ENCODE results near the gene FADD. TPM values are rescaled to one million over a fixed set of nuclear protein-coding genes. Genes with fewer than 3 reads are reported as not detected.
A peak's percentile ranks its signal among the peaks of the same experiment; 100 is the strongest.

The FADD gene
- total and polyA plus RNA-seq, 8 donors: 4.0 to 20.4 (median 16.5) TPM

DNA sequence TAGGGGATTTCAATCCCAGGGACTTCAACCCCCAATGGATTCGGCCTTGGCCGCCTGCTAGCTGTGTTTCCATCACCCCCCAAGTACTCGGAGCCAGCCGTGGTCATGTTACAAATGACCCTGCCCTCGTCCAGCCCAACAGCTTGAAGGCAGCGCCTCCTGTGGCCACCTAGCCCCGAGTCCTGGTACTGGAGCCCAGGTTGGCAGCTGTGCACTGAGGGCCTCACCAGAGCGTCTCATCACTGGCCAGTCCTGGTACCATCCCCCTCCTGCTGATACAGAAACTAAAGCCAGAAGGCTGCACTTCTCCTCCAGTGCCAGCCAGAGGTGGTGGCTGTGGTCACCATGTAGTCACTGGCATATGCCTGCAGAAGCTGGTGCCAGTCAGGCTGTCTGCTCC is 44.9 kb upstream of the FADD start:
- 40 to 62% (median 57%) methylated on average over 6 to 8 of the region's 8 CpGs for WGBS, 5 donors
- peak in 1 of 2 donors; percentile 44 for DNase-seq

DNA sequence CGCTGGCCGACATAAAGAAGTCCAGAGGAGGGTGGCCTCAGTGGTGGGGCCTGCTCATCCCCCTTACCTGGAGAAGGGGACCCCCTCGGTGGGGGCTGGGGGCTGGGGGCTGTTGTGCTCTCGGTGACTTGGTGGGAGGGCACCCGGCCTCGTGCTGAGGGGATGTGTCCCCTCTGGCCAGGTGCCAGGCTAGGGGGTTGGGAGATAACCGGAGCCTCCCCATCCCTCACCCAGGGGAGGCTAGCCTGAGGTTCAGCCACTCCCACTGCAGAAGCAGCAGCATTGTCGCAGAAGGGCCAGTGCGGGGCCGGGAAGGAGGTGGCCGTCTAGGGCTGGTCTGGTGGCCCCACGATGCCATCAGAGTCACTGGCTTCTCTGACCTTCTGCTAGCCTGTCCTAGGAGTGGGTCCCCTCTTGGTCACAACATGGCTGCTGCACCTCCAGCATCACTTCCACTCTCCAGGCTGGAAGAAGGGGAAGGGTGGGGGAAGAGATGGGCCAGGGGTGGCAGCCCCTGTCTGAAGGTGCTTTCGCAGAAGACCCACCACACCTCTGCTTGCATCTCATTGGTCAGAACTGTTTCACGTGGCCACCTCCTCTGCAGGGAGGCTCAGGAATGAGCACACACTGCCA is 44.2 kb upstream of the FADD start:
- peaks cover 0 to 14% (median 0%) of the 10 kb centered on the region in 3 donors for H3K27me3 ChIP-seq
- H3K9me3 ChIP-seq: no peaks in the 10 kb centered on the region
- H3K4me3 ChIP-seq: no peak overlapping the region
- peaks cover 5 to 21% (median 18%) of the 10 kb centered on the region in 4 donors for H3K4me1 ChIP-seq
- 90 to 96% (median 93%) methylated on average over 3 to 14 of the region's 14 CpGs for WGBS, 5 donors
- H3K36me3 ChIP-seq: peaks cover 0 to 15% (median 0%) of the 10 kb centered on the region in 4 donors
- intact Hi-C loops (cut with DNase I; ENCODE audit: low total_unique reads): no loop called here
- DNase-seq: no peak
- peak overlapping the region in 3 of 5 donors; percentile 20 to 75 (median 38) for H3K27ac ChIP-seq
- TF ChIP-seq POLR2A (IDR thresholded peaks at IDR 0.05): no peak
- no peak for TF ChIP-seq EP300 (IDR thresholded peaks at IDR 0.05)
- TF ChIP-seq POLR2AphosphoS5 (IDR thresholded peaks at IDR 0.05): no peak
- TF ChIP-seq, protein P1, sequence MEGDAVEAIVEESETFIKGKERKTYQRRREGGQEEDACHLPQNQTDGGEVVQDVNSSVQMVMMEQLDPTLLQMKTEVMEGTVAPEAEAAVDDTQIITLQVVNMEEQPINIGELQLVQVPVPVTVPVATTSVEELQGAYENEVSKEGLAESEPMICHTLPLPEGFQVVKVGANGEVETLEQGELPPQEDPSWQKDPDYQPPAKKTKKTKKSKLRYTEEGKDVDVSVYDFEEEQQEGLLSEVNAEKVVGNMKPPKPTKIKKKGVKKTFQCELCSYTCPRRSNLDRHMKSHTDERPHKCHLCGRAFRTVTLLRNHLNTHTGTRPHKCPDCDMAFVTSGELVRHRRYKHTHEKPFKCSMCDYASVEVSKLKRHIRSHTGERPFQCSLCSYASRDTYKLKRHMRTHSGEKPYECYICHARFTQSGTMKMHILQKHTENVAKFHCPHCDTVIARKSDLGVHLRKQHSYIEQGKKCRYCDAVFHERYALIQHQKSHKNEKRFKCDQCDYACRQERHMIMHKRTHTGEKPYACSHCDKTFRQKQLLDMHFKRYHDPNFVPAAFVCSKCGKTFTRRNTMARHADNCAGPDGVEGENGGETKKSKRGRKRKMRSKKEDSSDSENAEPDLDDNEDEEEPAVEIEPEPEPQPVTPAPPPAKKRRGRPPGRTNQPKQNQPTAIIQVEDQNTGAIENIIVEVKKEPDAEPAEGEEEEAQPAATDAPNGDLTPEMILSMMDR (IDR thresholded peaks at IDR 0.05): no peak

More for the DNA sequence above, 44.9 kb upstream of the FADD start:
- TF ChIP-seq, protein P1 (IDR thresholded peaks at IDR 0.05): peak in 1 of 7 experiments; percentile 9
- TF ChIP-seq POLR2A (IDR thresholded peaks at IDR 0.05) (no peak), POLR2AphosphoS5 (IDR thresholded peaks at IDR 0.05) (no peak)
- Histone ChIP-seq H3K4me1 (peaks cover 5 to 21% (median 18%) of the 10 kb centered on the region in 4 donors), H3K27ac (no peak overlapping the region), H3K4me3 (no peak overlapping the region), H3K9me3 (no peaks in the 10 kb centered on the region), H3K36me3 (peaks cover 0 to 15% (median 0%) of the 10 kb centered on the region in 4 donors), H3K27me3 (peaks cover 0 to 14% (median 0%) of the 10 kb centered on the region in 3 donors)
- intact Hi-C loops (cut with DNase I; ENCODE audit: low total_unique reads): no loop called here

DNA sequence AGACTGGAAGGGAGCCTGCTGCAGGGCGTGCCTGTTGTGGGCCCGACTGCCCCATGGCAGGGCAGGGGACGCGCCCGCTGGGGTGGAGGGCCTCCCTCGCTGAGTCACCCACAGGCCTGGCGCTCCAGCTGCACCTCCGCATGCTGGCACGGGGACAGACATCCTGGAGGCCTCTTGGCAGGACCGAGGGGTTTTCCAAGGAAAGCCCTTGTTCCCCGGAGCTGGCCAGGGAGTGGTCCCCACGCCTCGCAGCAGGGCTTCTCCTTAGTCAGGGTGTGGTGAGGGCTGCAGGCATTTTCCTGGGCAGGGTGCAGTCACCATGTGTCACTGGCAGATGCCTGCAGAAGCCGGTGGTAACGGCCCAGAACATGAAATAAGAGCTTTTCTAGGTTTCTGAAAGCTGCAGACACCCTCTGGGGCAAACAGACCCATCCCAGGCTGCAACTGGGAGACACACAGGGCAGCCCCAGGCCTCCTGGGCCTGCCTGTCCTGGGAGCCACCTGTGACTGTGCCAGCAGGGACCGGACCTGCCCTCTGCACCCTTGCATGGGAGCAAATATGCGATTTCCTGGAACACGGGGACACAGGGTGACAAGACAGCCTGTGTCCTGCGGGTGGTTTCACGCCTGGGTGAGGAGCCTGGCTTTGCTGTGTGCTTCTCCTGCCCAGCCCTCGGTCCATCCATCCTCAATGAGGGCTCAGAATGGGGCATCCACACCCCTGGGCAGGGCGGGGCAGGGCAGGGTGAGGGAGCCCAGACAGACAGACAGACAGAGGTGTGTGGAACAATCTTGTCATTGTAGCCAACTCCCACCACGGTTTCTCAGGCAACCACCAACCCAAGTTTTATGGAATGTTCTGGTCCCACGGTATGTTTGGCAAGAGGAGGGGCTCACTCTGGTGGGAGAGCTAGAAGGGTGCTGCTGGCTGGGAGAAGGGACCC is 43.2 kb upstream of the FADD start:
- H3K36me3 ChIP-seq: peaks cover 0 to 15% (median 2%) of the 10 kb centered on the region in 4 donors
- H3K4me1 ChIP-seq: peaks cover 5 to 21% (median 18%) of the 10 kb centered on the region in 4 donors
- DNase-seq: peak; percentile 64 to 87
- WGBS, 5 donors: 36 to 46% (median 39%) methylated on average over 10 to 24 of the region's 24 CpGs
- H3K4me3 ChIP-seq: no peak overlapping the region
- intact Hi-C loops (cut with DNase I; ENCODE audit: low total_unique reads): no loop called here
- peak overlapping the region in 4 of 5 donors; percentile 8 to 75 (median 38) for H3K27ac ChIP-seq
- peaks cover 0 to 14% (median 0%) of the 10 kb centered on the region in 3 donors for H3K27me3 ChIP-seq
- TF ChIP-seq, protein P1 (IDR thresholded peaks at IDR 0.05): no peak
- TF ChIP-seq POLR2AphosphoS5 (IDR thresholded peaks at IDR 0.05): peak in 1 of 3 donors; percentile 71
- H3K9me3 ChIP-seq: no peaks in the 10 kb centered on the region

DNA sequence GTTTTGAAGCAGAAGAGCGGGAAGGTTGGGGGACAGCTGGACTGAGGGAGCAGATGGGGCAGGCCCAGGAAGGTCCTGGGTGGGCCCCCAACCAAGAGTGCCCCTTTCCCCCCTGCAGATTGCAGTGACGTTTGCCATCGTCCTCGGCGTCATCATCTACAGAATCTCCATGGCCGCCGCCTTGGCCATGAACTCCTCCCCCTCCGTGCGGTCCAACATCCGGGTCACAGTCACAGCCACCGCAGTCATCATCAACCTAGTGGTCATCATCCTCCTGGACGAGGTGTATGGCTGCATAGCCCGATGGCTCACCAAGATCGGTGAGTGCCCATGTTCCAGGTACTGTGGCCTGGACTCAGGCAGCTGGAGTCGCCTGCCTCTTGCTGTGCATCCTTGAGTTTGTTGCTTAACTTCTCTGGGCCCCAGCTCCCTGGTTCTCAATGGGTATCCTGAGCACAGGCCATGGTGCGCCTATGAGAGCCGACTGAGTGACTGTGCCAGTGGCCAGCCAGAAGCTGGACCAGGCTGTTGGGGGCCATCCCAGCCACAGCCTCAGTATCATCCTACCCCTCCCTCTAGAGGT is 42.0 kb upstream of the FADD start:
- WGBS, 5 donors: 92 to 94% (median 92%) methylated on average over 17 of the region's 17 CpGs
- DNase-seq: no peak
- peaks cover 5 to 21% (median 18%) of the 10 kb centered on the region in 4 donors for H3K4me1 ChIP-seq
- intact Hi-C loops (cut with DNase I; ENCODE audit: low total_unique reads): no loop called here
- no peak overlapping the region for H3K27ac ChIP-seq
- H3K9me3 ChIP-seq: no peaks in the 10 kb centered on the region
- H3K36me3 ChIP-seq: peaks cover 0 to 15% (median 2%) of the 10 kb centered on the region in 4 donors
- H3K27me3 ChIP-seq: peaks cover 0 to 14% (median 0%) of the 10 kb centered on the region in 3 donors
- TF ChIP-seq EP300 (IDR thresholded peaks at IDR 0.05) (no peak), POLR2A (IDR thresholded peaks at IDR 0.05) (no peak), POLR2AphosphoS5 (IDR thresholded peaks at IDR 0.05) (no peak)
- TF ChIP-seq, protein P1 (IDR thresholded peaks at IDR 0.05): no peak
- no peak overlapping the region for H3K4me3 ChIP-seq
